BJ (cell line): Measurements from ENCODE around the gene MEIS2. TPM values are rescaled to one million over a fixed set of nuclear protein-coding genes. Genes with fewer than 3 reads are reported as not detected.

ENCODE experiments used
- CTCF ChIA-PET: fragments of 350-600 bp; formaldehyde crosslinking; extraction: SDS; loops from one replicate; lab custom pipeline; 2021; ENCODE audit warnings: antibody characterized with exemption, inconsistent platforms; lab: Yijun Ruan, JAX
- POLR2A ChIA-PET: fragments of 300-600 bp; sonication (Branson Sonifier 250); formaldehyde crosslinking; extraction: SDS; loops from one replicate; lab custom pipeline; 2021; ENCODE audit warnings: antibody characterized with exemption; lab: Charles Lee
- DNase-seq: peaks from one replicate; pipeline ENCODE4 v3.0.0-alpha.2; 2011; ENCODE audit warnings: low read depth
- H3K27me3 ChIP-seq: 2 replicates; pipeline ENCODE4 v1.6.0; 2011; ENCODE audit warnings: low read length; ENCODE audit not compliant: control insufficient read depth, insufficient read depth
- H3K36me3 ChIP-seq: 2 replicates; pipeline ENCODE4 v1.5.1; 2011; ENCODE audit warnings: low read length; ENCODE audit not compliant: control insufficient read depth, insufficient read depth
- H3K4me3 ChIP-seq: 2 replicates; pipeline ENCODE4 v1.5.1; 2011; ENCODE audit warnings: low read depth, mild to moderate bottlenecking, control low read depth, low read length
- polyA plus RNA-seq: library from polyadenylated mRNA; depleted of rRNA; stranded (reverse); fragments of >200 nt; gene quantifications from 2 replicates; pipeline ENCODE4 v1.2.3, GENCODE V29; 2011
- TF ChIP-seq, protein P1 (sequence below): IDR thresholded peaks from 2 replicates; pipeline ENCODE4 v1.5.1; 2011; ENCODE audit warnings: low read depth, mild to moderate bottlenecking, control low read depth, inconsistent platforms, low read length, moderate library complexity; ENCODE audit not compliant: insufficient read depth

MEIS2 gene
- polyA plus RNA-seq, 1 experiment: 54.1 TPM

- ChIA-PET CTCF (interaction anchor here (2.1 kb wide), 1 partner anchor 11 kb away, joined by 7 read pairs; no protein-coding TSS in a partner anchor), POLR2A (no interaction called here)
- peaks cover 2% of the 10 kb centered on the region; the same call in 1 of the 2 replicates for H3K36me3 ChIP-seq
- DNase-seq: no peak
- H3K4me3 ChIP-seq: no peak overlapping the region
- no peaks in the 10 kb centered on the region for H3K27me3 ChIP-seq
- TF ChIP-seq, protein P1, sequence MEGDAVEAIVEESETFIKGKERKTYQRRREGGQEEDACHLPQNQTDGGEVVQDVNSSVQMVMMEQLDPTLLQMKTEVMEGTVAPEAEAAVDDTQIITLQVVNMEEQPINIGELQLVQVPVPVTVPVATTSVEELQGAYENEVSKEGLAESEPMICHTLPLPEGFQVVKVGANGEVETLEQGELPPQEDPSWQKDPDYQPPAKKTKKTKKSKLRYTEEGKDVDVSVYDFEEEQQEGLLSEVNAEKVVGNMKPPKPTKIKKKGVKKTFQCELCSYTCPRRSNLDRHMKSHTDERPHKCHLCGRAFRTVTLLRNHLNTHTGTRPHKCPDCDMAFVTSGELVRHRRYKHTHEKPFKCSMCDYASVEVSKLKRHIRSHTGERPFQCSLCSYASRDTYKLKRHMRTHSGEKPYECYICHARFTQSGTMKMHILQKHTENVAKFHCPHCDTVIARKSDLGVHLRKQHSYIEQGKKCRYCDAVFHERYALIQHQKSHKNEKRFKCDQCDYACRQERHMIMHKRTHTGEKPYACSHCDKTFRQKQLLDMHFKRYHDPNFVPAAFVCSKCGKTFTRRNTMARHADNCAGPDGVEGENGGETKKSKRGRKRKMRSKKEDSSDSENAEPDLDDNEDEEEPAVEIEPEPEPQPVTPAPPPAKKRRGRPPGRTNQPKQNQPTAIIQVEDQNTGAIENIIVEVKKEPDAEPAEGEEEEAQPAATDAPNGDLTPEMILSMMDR: no peak
Observed at GRCh38 chr15:37031198-37031597, 69.2 kb downstream of the MEIS2 start.

DNA sequence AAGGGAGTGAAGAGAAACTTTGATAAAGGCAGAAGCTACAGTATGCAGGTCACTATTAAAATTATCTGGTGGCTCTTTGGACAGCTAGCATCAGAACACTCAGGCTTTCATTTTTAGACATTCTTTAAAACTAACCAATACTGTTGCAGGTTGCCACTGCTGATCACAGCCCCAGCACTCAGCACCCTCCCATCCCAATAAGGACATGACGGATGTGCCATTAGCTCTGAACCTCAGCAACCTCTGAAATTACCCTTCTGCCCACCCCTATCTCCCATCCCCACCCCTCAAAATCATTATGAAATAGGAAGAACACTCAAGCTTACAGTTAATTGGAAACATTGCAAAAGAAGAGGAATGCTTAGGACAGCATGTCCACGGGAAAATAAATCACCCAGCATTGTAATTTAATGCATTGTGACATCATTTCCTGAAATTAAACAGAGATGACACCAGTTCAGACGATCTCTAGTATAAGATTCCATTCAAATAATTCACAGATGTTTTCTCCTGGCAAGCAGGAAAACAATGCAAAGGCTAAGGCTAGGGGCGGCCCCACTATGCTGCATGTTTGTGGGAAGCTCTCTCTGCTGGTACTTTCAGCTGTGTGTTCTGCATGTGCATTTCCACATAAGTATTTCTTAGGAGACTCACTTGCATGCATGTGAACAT is 71.6 kb downstream of the MEIS2 start:
- no peak overlapping the region for H3K4me3 ChIP-seq
- POLR2A ChIA-PET: interaction anchor here (0.5 kb wide), 1 partner anchor 123 kb away, joined by 4 read pairs; no protein-coding TSS in a partner anchor
- peak; percentile 39 for DNase-seq
- 0 out of 2 replicates have a peak, but pooled peaks cover 3% of the 10 kb centered on the region for H3K36me3 ChIP-seq
- TF ChIP-seq, protein P1: no peak
- CTCF ChIA-PET: interaction anchor here (0.7 to 2.1 kb wide), 3 partner anchors 13 to 312 kb away, joined by 3 to 7 read pairs (median 3); no protein-coding TSS in a partner anchor
- H3K27me3 ChIP-seq: no peaks in the 10 kb centered on the region

DNA sequence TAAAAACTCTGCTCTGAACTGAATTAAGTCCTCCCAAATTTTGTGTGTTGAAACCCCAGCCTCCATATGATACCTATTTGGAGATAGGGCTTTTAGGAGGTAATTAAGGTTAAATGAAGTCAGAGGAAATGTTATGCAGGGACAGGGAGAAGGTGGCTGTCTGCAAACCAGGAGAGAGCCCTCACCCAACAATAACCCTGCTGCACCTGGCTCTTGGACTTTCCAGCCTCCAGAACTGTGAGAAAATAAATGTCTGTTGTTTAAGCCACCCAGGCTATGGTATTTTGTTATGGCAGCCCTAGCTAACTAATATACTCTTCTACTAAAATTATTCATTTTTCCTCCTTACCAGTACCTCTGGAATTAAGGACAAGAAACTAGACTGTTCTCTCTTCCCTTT is 79.5 kb downstream of the MEIS2 start:
- no peak for DNase-seq
- H3K27me3 ChIP-seq: no peaks in the 10 kb centered on the region
- no peak overlapping the region for H3K4me3 ChIP-seq
- TF ChIP-seq, protein P1: no peak
- POLR2A ChIA-PET: no interaction called here
- CTCF ChIA-PET: interaction anchor here (0.6 kb wide), 1 partner anchor 24 kb away, joined by 3 read pairs; no protein-coding TSS in a partner anchor
- H3K36me3 ChIP-seq: peaks cover 6% of the 10 kb centered on the region

GRCh38 chr15:37019479-37020433 is 80.6 kb downstream of the MEIS2 start:
- no peak for DNase-seq
- TF ChIP-seq, protein P1: no peak
- no peak overlapping the region for H3K4me3 ChIP-seq
- peaks cover 6% of the 10 kb centered on the region for H3K36me3 ChIP-seq
- H3K27me3 ChIP-seq: no peaks in the 10 kb centered on the region
- ChIA-PET CTCF (interaction anchor here (0.6 to 1.2 kb wide), 2 partner anchors 16 to 71 kb away, joined by 3 read pairs; no protein-coding TSS in a partner anchor), POLR2A (no interaction called here)
